HepG2 (cell line): ENCODE results near the gene FASTKD3. TPM values are rescaled to one million over a fixed set of nuclear protein-coding genes. Genes with fewer than 3 reads are reported as not detected.

Experiments used
- ATAC-seq: fragments of 200-7000 bp; cut with Tn5 transposase; 3 replicates; pipeline ENCODE4 v1.9.1; 2020; ENCODE audit warnings: mild to moderate bottlenecking, moderate library complexity
- BruUV-seq: library from RNA; stranded (reverse); fragments of 400-500 nt; replicated peaks from 2 replicates; lab custom pipeline; 2021; lab: Mats Ljungman, UMichigan
- CTCF ChIA-PET: fragments of 300-600 bp; formaldehyde crosslinking; extraction: SDS; loops from one replicate; lab custom pipeline; 2021; ENCODE audit warnings: low total read pairs, inconsistent platforms, low intra/inter-chr PET ratio; lab: Yijun Ruan, JAX
- POLR2A ChIA-PET: fragments of 350-600 bp; sonication (Branson Sonifier 250); formaldehyde crosslinking; loops from one replicate; lab custom pipeline; 2020; ENCODE audit warnings: antibody characterized with exemption, inconsistent platforms; lab: Yijun Ruan, JAX
- DNase-seq: peaks from one replicate; pipeline ENCODE4 v3.0.0-alpha.2; 2015; ENCODE audit warnings: low spot score
- FAIRE-seq: peaks from 3 replicates; lab custom pipeline; 2011; peaks lifted over from hg19 to GRCh38; lab: Jason Lieb, UNC
- H2AFZ ChIP-seq: one replicate; pipeline ENCODE4 v1.6.1; 2011; ENCODE audit warnings: low read length, inconsistent platforms
- H3K27ac ChIP-seq: fragments of 300-600 bp; 3 replicates; pipeline ENCODE4 v1.8.0; 2011; ENCODE audit warnings: mixed run types, mild to moderate bottlenecking, mixed read lengths, low read length, inconsistent platforms; ENCODE audit not compliant: insufficient read depth; ENCODE audit errors: extremely low read length
- H3K27me3 ChIP-seq, 2 experiments: fragments of 200-600 bp in 1 of 2; 2 replicates in 1 of 2; 3 replicates in 1 of 2; pipeline versions ENCODE4 v1.6.0 to v1.8.0; 2011; ENCODE audit warnings: low read length in 2 of 2, mild to moderate bottlenecking in 2 of 2, moderate library complexity in 2 of 2, inconsistent platforms in 1 of 2; ENCODE audit not compliant: insufficient read depth in 2 of 2, control insufficient read depth in 1 of 2
- H3K36me3 ChIP-seq, 2 experiments: fragments of 200-600 bp in 1 of 2; replicated peaks in 1 of 2; 2 replicates in 1 of 2; 3 replicates in 1 of 2; pipeline versions ENCODE4 v1.5.1 to v1.8.0; 2011; ENCODE audit warnings: low read length in 2 of 2, inconsistent platforms in 1 of 2; ENCODE audit not compliant: insufficient read depth in 2 of 2, control insufficient read depth in 1 of 2
- H3K4me1 ChIP-seq: 2 replicates; pipeline ENCODE4 v1.5.1; 2012; ENCODE audit warnings: low read length, inconsistent platforms; ENCODE audit not compliant: insufficient read depth
- H3K4me2 ChIP-seq: 2 replicates; pipeline ENCODE4 v1.6.0; 2011; ENCODE audit warnings: low read depth, low read length, inconsistent platforms
- H3K4me3 ChIP-seq, 3 experiments: fragments of 200-600 bp in 1 of 3; sonication (generic), shearing (Covaris generic) in 1 of 3; replicated peaks in 1 of 3; 2 replicates each; pipeline ENCODE4 v1.5.1; 2011 to 2016; ENCODE audit warnings: low read length in 3 of 3, inconsistent platforms in 2 of 3, low read depth in 2 of 3, mild to moderate bottlenecking in 2 of 3, control low read depth in 1 of 3, mixed read lengths in 1 of 3; ENCODE audit not compliant: insufficient read depth in 1 of 3
- H3K79me2 ChIP-seq: one replicate; pipeline ENCODE4 v1.6.1; 2011; ENCODE audit warnings: low read length, inconsistent platforms; ENCODE audit not compliant: insufficient read depth
- H3K9ac ChIP-seq: 2 replicates; pipeline ENCODE4 v1.6.0; 2011; ENCODE audit warnings: mild to moderate bottlenecking, low read depth, low read length, inconsistent platforms; ENCODE audit not compliant: insufficient read depth
- H3K9me3 ChIP-seq: 2 replicates; pipeline ENCODE4 v1.5.1; 2012; ENCODE audit warnings: mild to moderate bottlenecking, low read length
- H4K20me1 ChIP-seq: 2 replicates; pipeline ENCODE4 v1.6.0; 2011; ENCODE audit warnings: inconsistent platforms, mild to moderate bottlenecking, low read length, moderate library complexity; ENCODE audit not compliant: insufficient read depth
- ADNP ChIP-seq: sonication (generic); formaldehyde crosslinking; IDR thresholded peaks from 2 replicates; pipeline ENCODE4 v1.4.0; 2020; ENCODE audit warnings: missing genetic modification reagents
- ARID4A ChIP-seq: sonication (generic); formaldehyde crosslinking; IDR thresholded peaks from 2 replicates; pipeline ENCODE4 v1.5.0; 2020; ENCODE audit warnings: mild to moderate bottlenecking, missing genetic modification reagents, borderline replicate concordance
- KLF6 ChIP-seq: IDR thresholded peaks from 2 replicates; pipeline ENCODE4 v1.8.0; 2016; ENCODE audit warnings: missing biosample characterization, missing genetic modification reagents
- MAFK ChIP-seq, 2 experiments: IDR thresholded peaks in 1 of 2; conservative IDR thresholded peaks in 1 of 2; 2 replicates each; pipeline ENCODE4 v1.6.1; 2011; ENCODE audit warnings: improper control_type of control experiment in 2 of 2, low read length in 2 of 2
- RAD21 ChIP-seq: fragments of 450-650 bp; formaldehyde crosslinking; IDR thresholded peaks from 2 replicates; pipeline ENCODE4 v1.5.0; 2020; ENCODE audit warnings: mild to moderate bottlenecking
- USF2 ChIP-seq, 2 experiments: sonication (generic) in 1 of 2; formaldehyde crosslinking in 1 of 2; IDR thresholded peaks; 2 replicates each; pipeline versions ENCODE4 v1.5.1 to v1.6.1; 2011 to 2020; ENCODE audit warnings: borderline replicate concordance in 1 of 2, low read depth in 1 of 2, low read length in 1 of 2, mild to moderate bottlenecking in 1 of 2, missing genetic modification reagents in 1 of 2, moderate library complexity in 1 of 2
- ZBTB7A ChIP-seq: sonication (generic); formaldehyde crosslinking; IDR thresholded peaks from 2 replicates; pipeline ENCODE4 v1.8.0; 2022; ENCODE audit warnings: mild to moderate bottlenecking, missing genetic modification reagents
- ZNF318 ChIP-seq: sonication (generic); formaldehyde crosslinking; IDR thresholded peaks from 2 replicates; pipeline ENCODE4 v1.4.0; 2020; ENCODE audit warnings: mild to moderate bottlenecking, missing genetic modification reagents
- ZNF350 ChIP-seq: sonication (generic); formaldehyde crosslinking; IDR thresholded peaks from 2 replicates; pipeline ENCODE4 v1.4.0; 2020; ENCODE audit warnings: mild to moderate bottlenecking, low read depth, missing genetic modification reagents, borderline replicate concordance
- ZNF652 ChIP-seq: IDR thresholded peaks from 2 replicates; pipeline ENCODE4 v1.6.1; 2016; ENCODE audit warnings: low read depth, borderline replicate concordance
- WGBS: methylation state at CpG from one replicate; pipeline ENCODE4 v1.1.6; 2017; ENCODE audit warnings: low lambda C conversion rate; 5-methylcytosine and 5-hydroxymethylcytosine counted together
- in situ Hi-C: cut with HindIII; loops from 2 replicates; pipeline ENCODE4 v1.10.0; 2017; ENCODE audit warnings: low pct_unique_long_range_greater_than_20kb; ENCODE audit not compliant: extremely low pct_ligation_motif_present
- intact Hi-C: fragments of 100-400 bp; cut with micrococcal nuclease; formaldehyde crosslinking; loops from one replicate; pipeline ENCODE4 v1.10.0; 2022; ENCODE audit not compliant: unreplicated experiment
- polyA plus RNA-seq, 8 experiments: library from polyadenylated mRNA; depleted of rRNA in 3 of 8; stranded (reverse) in 7 of 8; unstranded in 1 of 8; fragments of >200 nt; fragmentation: Illumina TruSeq in 4 of 8; extraction: Trizol in 4 of 8; gene quantifications; 2 replicates each; pipeline versions ENCODE4 v1.2.1 to v1.2.3, GENCODE V29; 2011 to 2016; ENCODE audit warnings: low read depth in 4 of 8, missing spikeins in 1 of 8, mixed read lengths in 1 of 8; ENCODE audit not compliant: insufficient read depth in 1 of 8
- total RNA-seq, 5 experiments: library from RNA; depleted of rRNA; stranded (reverse); fragments of >200 nt; fragmentation: Illumina TruSeq; extraction: Trizol; gene quantifications; 2 replicates each; pipeline ENCODE4 v1.2.3, GENCODE V29; 2016; ENCODE audit warnings: low read depth in 1 of 5

FASTKD3 gene
- total and polyA plus RNA-seq, 2 of the 13 experiments (the other 11 are each of a cell fraction or from before 2014, with no cell fraction given): 6.9 to 17.8 TPM

- H3K4me3 ChIP-seq: no peak overlapping the region
- H3K27ac ChIP-seq: no peak overlapping the region
- FAIRE-seq (no peak), ATAC-seq (no peak), DNase-seq (no peak)
- intact Hi-C loops (no loop called here), in situ Hi-C loops (no loop called here)
- no peak overlapping the region for H3K9ac ChIP-seq
- H2AFZ ChIP-seq: no peak overlapping the region
- H3K36me3 ChIP-seq: peaks cover 30 to 68% of the 10 kb centered on the region in 2 experiments
- H4K20me1 ChIP-seq: no peaks in the 10 kb centered on the region
- no peak overlapping the region for H3K4me2 ChIP-seq
- H3K9me3 ChIP-seq: no peaks in the 10 kb centered on the region
- no peaks in the 10 kb centered on the region for H3K27me3 ChIP-seq
- BruUV-seq: no TSS peak
- ChIA-PET POLR2A (no interaction called here), CTCF (no interaction called here)
- peaks cover 27% of the 10 kb centered on the region for H3K79me2 ChIP-seq
- WGBS: 98% methylated on average over 4 of the region's 4 CpGs
- H3K4me1 ChIP-seq: peaks cover 31% of the 10 kb centered on the region
- TF ChIP-seq ZNF652: no peak
- TF ChIP-seq MAFK (conservative IDR thresholded peaks at IDR 0.05 in 1 of 2, IDR thresholded peaks at IDR 0.05 in 1 of 2; ENCODE audit: low read length in 2 of 2): no peak
- TF ChIP-seq RAD21: no peak
- no peak for TF ChIP-seq USF2 (IDR thresholded peaks at IDR 0.05; ENCODE audit: low read depth, low read length)
- no peak for TF ChIP-seq USF2 (CRISPR knock-in tag; IDR thresholded peaks at IDR 0.05; ENCODE audit: borderline replicate concordance)
- TF ChIP-seq ZNF350 (CRISPR knock-in tag): no peak
- no peak for TF ChIP-seq ZBTB7A
- TF ChIP-seq KLF6: no peak
- TF ChIP-seq ZNF318 (CRISPR knock-in tag): no peak
- TF ChIP-seq ARID4A (CRISPR knock-in tag): no peak
- TF ChIP-seq ADNP: no peak
These were observed 14.1 kb upstream of the FASTKD3 start for GRCh38 chr5:7882926-7883325.
